Measurements from ENCODE around the gene ATP13A1. TPM values are rescaled to one million over a fixed set of nuclear protein-coding genes. Genes with fewer than 3 reads are reported as not detected.
A peak's percentile ranks its signal among the peaks of the same experiment; 100 is the strongest.

Gene ATP13A1
- total RNA-seq, 1 experiment from 2014 or later, result 70.8 TPM

DNA sequence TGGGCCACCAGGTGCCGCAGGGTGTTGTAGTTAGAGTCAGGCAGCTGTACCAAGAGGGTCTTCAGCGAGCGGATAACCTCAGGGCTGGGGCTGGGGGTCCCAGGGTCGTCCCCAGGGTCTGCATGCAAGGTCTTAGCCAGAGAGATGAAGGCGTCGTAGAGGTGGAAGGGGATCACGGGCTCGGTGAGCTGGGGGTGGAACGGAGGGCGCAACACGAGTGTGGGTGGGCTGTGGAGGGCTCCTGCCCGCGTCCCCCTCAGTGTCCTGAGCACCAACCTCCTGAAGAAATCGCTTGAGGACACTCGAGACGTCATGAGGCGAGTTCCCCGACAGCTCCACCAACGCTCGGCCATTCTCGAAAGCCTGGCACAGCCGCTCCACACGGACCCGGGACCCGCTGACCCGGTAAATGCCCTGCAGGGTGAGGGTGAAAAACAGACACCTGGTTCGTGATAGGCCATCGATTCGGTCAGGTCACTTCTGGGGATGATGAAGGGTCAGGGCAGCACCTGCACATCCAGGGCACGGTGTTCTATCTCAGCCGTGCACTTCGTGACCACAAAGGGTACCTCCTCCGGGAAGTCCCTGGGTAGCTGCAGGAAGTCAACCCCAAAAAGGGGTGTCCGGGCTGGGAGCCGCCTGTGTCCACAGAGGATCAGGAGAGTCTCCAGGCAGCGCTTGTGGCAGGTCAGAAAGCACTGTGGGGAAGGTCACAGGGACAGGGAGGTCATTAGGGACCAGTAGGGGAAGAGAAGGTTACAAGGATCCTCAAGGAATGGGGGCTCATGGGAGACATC, 28.8 kb downstream of the ATP13A1 start:
- Histone ChIP-seq H3K4me3 (no peak overlapping the region), H3K27me3 (no peaks in the 10 kb centered on the region), H3K9me3 (no peaks in the 10 kb centered on the region), H3K36me3 (peaks cover 22% of the 10 kb centered on the region)
- no peak for DNase-seq

DNA sequence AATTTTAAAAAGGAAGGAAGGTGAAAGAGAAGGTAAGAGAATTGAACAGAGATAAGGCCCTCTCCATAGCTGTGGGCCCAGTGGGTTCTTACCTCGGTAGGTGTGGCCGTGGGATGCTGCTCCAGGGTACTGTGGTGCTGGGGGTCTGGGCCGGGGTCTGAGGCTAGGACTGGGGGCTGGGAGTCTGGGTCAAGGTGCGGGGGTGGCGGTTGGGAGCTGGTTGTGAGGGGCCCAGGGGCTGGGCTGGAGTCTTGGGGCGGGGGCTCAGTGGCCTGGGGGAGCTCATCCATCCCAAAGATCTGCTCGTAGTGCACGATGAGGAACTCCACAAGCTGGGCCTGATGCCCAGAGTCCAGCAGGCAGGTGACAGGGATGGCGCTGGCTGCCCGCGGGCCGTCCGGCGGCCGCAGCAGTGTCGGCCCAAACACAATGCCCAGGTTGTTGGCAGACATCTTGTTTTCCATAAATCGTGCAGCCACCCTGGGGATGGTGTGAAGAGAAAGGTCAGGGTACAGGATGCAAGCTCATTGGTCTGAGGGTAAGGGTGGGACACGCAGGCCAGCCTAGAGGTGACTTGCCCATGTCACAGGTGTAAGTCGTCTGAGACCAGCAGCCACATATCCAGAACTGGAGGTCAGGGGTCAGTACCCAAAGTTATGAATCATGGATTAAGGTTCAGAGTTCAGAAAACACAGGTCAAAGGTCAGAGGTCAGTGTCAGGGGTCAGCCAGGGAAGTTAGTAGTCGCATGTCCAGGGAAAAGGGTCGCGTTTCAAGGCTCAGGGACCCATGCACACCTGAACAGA, 29.6 kb downstream of the ATP13A1 start:
- H3K36me3 ChIP-seq, result peaks cover 19% of the 10 kb centered on the region
- DNase-seq, result no peak
- H3K27me3 ChIP-seq, result no peaks in the 10 kb centered on the region
- no peaks in the 10 kb centered on the region for H3K9me3 ChIP-seq
- no peak overlapping the region for H3K4me3 ChIP-seq

DNA sequence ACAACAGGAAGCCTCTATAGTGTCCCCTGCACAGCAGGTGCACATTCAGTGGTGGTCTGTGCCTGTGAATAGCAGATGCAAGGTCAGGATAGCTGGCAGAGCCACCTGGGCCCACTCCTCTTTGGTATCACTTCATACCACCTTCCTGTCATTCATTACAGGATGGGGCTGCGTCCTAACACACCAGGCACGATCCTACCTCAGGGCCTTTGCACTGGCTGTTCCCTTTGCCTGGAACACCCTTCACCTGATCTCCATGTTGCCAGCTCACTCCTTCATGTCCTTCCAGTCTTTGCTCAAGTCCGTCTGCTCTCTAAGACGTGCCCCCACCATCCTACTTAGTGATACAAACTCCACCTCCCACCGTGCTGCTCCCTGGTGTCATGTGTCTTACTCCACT, 30.8 kb downstream of the ATP13A1 start:
- H3K27me3 ChIP-seq, result no peaks in the 10 kb centered on the region
- no peaks in the 10 kb centered on the region for H3K9me3 ChIP-seq
- no peak overlapping the region for H3K4me3 ChIP-seq
- DNase-seq, result no peak
- peaks cover 19% of the 10 kb centered on the region for H3K36me3 ChIP-seq

DNA sequence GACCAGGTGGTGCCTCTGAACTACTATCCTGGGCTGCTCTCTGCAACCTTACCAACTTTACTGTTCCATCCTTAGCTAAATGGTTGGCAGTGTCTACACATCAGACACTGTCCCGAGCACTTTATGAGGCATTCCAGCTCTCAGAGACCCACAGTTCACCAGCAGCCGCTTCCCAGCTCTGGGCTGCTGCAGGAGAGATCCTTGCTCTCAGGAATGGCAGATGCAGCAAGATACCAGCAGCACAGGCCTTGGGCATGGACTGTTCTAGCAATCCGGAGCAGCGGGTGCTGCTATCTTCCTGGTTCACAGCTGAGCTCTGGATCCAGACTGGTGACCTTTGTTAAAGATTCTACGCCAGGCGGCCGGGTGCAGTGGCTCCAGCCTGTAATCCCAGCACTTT, 32.1 kb downstream of the ATP13A1 start:
- no peaks in the 10 kb centered on the region for H3K9me3 ChIP-seq
- H3K36me3 ChIP-seq, result peaks cover 17% of the 10 kb centered on the region
- H3K27me3 ChIP-seq, result no peaks in the 10 kb centered on the region
- H3K4me3 ChIP-seq, result no peak overlapping the region
- DNase-seq, result no peak

DNA sequence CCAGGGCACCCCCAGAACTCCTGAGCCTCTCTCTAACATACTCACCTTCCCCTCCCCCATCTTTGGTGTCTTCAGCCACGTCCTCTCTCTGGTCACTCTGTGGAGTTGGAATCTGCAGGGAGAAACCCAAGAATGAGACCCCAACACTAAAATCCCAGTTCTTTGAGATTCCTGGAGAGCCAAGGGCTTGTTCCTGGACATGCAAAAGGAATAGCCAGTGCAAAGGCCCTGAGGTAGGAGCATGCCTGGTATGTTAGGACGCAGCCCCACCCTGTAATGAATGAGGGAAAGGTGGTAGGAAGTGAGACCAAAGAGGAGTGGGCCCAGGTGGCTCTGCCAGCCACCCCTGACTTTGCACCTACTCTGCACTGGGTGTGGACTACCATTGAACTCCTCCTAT, 33.0 kb downstream of the ATP13A1 start:
- no peak overlapping the region for H3K4me3 ChIP-seq
- no peak for DNase-seq
- no peaks in the 10 kb centered on the region for H3K9me3 ChIP-seq
- no peaks in the 10 kb centered on the region for H3K27me3 ChIP-seq
- peaks cover 16% of the 10 kb centered on the region for H3K36me3 ChIP-seq

DNA sequence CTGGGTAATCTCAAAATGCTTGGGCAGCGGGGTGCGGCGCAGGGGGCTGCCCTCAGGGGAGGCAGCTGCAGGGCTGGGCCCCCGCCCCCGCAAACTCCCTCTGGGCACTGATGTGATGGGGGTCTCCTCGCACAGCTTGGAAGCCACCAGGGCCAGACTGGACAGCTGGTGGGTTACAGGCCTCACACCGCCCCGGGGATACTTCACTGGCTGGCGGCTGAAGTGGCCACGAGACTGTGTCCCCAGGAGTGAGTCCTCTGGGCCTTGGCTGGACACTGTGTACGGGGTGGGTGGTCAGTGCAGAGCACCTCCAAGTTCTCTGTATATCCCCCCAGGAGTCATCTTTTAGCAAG, 33.4 kb downstream of the ATP13A1 start:
- Histone ChIP-seq H3K4me3 (no peak overlapping the region), H3K27me3 (no peaks in the 10 kb centered on the region), H3K9me3 (no peaks in the 10 kb centered on the region), H3K36me3 (peaks cover 16% of the 10 kb centered on the region)
- DNase-seq, result no peak

DNA sequence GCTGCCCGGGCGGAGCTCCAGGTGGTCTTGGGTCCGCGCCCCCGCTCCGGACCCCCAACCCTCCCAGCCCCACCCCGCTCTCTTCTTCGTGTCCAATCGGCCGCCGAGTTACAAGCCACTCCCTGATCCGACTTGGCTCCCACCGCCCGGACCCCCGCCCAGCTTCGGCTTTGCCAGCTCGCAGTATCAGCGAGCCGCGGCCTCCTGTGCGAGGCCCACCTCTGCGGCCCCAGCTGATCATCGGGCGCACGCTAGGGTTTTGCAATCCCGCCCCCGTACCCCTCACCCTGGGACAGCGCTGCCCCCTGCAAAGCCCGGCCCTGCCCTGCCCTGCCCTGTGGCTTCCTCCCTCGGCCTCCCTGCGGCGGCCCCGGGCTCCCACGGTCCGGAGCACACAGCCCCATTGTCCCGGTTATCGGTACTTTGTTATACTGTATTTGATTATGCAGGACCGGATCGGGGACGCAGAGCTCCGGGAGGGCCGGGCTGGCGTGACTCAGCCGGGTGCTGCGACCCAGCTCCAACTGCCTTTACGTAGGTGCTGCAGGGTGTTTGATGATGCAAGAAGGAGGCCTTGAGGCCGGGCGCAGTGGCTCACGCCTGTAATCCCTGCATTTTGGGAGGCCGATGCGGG, 34.9 kb downstream of the ATP13A1 start:
- Histone ChIP-seq H3K9me3 (no peaks in the 10 kb centered on the region), H3K36me3 (peaks cover 6% of the 10 kb centered on the region), H3K4me3 (no peak overlapping the region), H3K27me3 (no peaks in the 10 kb centered on the region)
- no peak for DNase-seq

DNA sequence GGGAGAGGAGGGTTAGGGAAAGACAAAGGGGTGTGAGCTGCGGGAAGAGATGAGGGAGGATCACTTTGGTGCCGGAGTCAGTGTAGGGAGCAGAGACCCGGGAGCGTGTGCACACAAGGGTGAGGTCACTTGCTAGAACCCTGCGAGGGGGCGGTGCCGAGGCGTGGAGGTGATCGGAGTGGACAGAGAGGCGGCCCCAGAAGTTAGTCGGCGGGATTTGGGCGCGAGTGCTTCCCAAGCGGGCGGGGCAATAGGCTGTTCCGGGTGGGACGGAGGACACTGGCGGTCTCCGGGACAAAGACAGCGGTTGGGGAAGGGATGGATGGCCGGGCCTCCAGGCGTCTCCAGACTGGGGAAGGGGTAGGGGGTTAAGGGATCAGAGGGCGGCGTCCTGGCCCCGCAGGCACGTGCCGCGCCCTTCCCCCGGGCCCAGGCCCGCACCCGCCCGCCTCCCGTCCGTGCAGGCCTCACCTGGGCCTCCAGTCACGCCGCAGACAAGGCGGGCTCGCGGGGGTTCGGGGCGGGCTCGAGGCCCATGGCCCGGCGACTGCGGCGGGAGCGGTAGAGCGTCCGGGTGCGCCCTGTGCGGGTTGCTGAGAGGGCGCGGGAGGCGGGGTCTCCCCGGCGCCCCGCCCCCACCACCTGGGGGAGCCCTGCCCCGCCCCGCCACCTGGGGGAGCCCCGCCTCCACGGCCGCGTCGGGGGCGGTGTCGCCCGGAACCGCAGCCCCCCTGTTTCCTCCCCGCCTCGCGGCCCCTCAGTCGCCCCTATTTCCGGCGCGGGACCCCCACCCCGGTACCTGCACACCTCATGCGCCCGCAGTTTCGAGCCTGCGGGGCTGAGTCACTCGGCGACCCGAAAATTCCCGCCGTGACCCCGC, 35.6 kb downstream of the ATP13A1 start, which contains the start of gene LPAR2:
Gene LPAR2 (minus strand): TSS at position 600 of the 880 bp plus-strand sequence. CDS start 945 bp downstream, outside the sequence.
- Histone ChIP-seq H3K9me3 (no peaks in the 10 kb centered on the region), H3K36me3 (no peaks in the 10 kb centered on the region; the same call in 1 of the 2 replicates), H3K27me3 (no peaks in the 10 kb centered on the region), H3K4me3 (no peak within 1 kb of the TSS)
- no peak for DNase-seq

DNA sequence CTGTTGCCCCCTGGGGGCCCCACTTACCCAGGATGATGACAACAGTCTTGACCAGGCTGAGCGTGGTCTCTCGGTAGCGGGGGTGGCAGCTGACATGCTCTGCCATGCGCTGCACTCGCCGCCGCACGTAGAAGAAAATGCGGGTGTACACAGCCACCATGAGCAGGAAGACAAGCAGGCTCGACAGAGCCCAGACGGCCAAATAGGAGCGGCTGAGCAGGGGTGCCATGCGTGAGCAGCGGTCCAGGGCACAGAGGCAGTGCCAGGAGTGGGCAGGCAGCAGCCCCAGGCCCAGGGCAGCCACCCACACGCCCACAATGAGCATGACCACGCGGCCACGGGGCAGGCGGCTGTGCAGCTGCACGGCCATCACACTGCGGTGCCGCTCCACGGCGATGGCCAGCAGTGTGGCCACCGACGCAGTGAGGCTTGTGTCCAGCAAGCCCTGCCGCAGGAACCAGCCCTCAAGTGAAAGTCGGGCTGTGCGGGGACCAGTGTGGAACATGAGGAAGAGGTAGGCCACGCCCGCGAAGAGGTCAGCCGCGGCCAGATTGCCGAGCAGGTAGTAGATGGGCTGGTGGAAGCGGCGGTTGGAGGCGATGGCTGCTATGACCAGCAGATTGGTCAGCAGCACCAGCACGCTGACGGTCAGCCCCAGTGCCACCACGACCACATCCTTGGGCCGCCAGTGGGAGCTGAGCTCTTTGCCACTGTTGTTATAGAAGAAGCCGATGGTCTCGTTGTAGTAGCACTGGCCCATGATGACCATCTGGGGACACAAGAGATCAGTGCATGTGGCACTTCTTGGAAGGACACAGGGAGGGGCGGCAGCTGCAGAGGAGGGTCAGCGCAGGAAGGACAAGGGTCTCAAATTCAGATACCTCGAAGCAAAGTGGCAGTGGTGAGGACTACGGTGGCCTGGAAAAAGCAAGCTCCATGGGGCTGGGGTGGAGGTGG, 36.7 kb downstream of the ATP13A1 start:
- H3K36me3 ChIP-seq, result no peaks in the 10 kb centered on the region; the same call in 1 of the 2 replicates
- no peak overlapping the region for H3K4me3 ChIP-seq
- no peaks in the 10 kb centered on the region for H3K9me3 ChIP-seq
- no peak for DNase-seq
- H3K27me3 ChIP-seq, result no peaks in the 10 kb centered on the region

DNA sequence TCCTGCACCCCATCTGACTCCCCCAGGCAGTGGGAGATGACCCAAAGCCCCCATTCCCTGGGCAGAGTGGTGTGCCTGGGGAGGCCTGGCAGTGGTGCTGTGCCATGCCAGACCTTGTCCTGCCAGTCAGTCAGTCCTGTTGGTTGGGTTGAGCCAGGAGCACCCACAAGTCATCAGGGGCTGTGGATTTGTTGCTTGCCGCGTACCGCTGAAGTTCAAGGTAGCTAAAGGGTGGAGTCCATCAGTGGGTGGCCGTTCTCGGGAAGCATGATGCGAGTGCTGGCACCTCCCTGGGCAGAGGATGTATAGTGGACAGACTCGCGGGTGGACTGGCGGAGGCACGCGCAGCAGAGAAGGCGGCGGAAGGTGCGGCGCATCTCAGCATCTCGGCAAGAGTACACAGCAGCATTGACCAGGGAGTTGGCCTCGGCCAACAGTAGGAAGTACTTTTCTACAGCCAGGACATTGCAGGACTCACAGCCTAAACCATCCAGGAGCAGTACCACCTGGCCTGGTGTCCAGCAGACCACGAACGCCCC, 39.4 kb downstream of the ATP13A1 start:
- Histone ChIP-seq H3K27me3 (no peaks in the 10 kb centered on the region), H3K4me3 (no peak overlapping the region), H3K36me3 (no peaks in the 10 kb centered on the region), H3K9me3 (no peaks in the 10 kb centered on the region)
- DNase-seq, result no peak

DNA sequence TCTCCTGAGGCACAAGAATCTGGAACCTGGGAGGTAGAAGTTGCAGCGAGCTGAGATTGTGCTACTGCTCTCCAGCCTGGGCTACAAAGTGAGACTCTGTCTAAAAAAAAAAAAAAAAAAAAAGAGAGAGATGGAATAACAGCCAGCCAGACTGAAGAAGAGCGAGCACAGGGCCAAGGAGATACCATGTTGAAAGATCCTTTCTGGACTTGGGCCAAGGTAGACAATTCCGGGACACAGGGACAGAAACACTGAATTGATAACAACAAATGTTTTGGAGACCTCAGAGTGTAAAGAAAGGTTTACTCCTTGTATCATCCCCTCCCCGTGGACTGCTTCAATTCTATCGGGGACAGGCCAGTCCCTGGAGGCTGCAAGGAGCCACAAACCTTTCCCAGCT, 40.1 kb downstream of the ATP13A1 start:
- Histone ChIP-seq H3K27me3 (no peaks in the 10 kb centered on the region), H3K9me3 (no peaks in the 10 kb centered on the region), H3K36me3 (no peaks in the 10 kb centered on the region), H3K4me3 (no peak overlapping the region)
- no peak for DNase-seq

DNA sequence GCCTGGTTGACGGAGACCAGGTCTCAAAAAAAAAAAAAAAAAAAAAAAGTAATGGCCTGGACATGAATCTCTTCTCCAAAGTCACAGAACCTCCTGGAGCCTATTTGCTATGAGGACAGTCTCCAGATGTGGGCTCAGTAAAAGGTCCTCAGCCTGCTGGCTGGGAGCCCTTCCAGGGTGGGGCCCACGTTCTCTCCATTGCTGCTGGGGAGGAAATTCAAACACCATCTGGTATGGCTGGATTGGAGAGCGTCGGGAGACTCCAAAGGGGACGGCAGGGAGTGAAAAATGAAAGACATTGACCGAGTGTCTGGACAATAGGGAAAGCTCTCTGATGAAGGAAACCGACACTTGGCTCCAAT, 43.6 kb downstream of the ATP13A1 start:
- H3K4me3 ChIP-seq, result no peak overlapping the region
- no peaks in the 10 kb centered on the region for H3K27me3 ChIP-seq
- DNase-seq, result no peak
- H3K9me3 ChIP-seq, result no peaks in the 10 kb centered on the region
- H3K36me3 ChIP-seq, result no peaks in the 10 kb centered on the region

DNA sequence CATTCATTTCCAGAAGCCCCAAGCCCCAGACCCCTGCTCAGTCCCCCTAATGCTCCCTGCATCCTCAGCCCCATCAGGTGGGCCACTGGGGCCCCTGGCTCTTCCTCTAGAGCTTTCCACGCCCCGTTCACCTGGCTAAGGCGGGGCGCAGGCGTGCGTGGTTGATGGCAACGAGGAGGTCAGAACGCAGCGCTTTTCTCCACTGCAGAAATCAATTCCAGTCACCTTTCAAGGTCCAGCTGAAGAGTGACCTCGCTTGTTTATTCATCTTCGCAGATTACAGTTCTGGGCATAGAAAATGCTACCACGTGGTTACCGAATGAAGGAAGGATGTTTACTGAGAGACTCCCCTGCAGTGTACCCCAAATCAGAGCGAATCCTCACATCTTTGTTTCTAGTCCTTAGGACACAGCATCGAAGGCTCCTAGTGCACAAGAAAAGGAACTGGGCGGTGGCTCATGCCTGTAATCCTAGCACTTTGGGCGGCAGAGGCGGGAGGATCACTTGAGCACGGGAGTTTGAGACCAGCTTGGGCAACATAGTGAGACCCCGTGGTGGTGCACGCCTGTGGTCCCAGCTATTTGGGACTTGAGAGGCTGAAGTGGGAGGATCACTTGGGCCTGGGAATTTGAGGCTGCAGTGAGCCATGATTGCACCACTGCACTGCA, 44.2 kb downstream of the ATP13A1 start:
- H3K27me3 ChIP-seq, result no peaks in the 10 kb centered on the region
- H3K36me3 ChIP-seq, result no peaks in the 10 kb centered on the region
- no peak for DNase-seq
- no peaks in the 10 kb centered on the region for H3K9me3 ChIP-seq
- peak overlapping the region; percentile 57; the same call in 1 of the 2 replicates for H3K4me3 ChIP-seq

DNA sequence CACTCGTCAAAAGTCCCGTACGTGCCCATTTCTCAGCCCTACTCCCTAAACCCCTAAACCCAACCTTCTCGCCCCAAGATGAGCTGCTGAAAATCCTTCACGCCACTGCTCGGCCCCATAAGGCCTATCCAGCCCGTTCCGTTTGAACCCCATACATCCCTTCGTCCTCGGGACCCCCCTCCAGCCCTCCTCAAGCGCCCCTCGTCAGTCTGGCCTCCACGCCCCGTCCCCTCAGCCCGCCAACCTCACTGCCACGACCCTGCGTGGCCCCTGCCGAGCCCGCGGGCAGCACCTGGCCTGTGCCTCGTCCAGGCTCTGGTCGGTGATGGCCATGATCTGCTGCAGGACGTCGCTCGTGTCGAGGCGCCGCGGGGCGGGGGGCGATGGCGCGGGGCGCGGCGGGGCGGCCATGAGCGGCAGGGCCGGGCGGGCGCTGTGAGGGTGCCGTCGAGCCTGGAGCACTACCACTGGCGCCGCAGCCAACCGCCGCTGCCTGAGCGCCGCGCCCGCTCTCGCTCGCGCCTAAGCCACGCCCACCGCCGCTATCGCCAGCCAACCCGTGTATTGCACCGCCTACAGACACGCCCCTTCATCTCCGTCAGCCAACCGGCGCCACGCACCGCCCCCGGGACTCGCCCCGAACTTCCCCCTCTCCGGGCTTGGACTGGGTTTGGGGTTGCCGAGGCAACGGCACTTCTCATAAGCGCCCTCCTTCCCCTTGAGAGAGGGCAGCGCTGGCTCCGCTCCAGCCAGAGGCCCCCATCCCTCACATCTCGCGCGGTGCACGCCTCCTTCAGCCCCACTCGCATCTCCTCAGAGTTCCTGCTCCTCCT, 45.0 kb downstream of the ATP13A1 start, which contains the start of gene PBX4:
Gene PBX4 (minus strand): TSS at position 469 of the 833 bp plus-strand sequence. CDS start 58 bp downstream, at position 411.
- Histone ChIP-seq H3K36me3 (no peaks in the 10 kb centered on the region), H3K4me3 (peak within 1 kb of the TSS; percentile 57), H3K9me3 (no peaks in the 10 kb centered on the region), H3K27me3 (no peaks in the 10 kb centered on the region)
- DNase-seq, result peak; percentile 95
